Measurements from ENCODE around the gene ERAS.

DNA sequence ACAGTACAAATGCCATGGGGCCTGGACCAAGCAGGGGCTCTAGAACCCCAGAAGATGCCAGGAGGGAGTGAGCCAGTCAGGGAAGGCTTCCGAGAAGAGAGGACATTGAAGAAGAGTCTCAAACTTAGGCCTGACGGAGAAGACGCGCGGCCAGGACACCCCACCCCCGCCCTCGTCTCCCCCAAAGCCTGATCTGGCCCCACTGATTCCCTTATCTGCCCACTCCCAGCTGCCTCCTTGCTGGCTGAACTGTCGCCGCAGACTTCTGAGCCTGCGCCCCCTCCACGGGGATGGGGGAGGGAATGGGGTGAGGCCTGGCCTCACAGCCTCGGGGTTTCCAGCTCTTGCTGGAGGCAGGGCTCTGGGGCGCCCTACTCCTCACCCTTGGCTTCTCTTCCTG, 43.5 kb upstream of the ERAS start:
- TF ChIP-seq, protein P1, sequence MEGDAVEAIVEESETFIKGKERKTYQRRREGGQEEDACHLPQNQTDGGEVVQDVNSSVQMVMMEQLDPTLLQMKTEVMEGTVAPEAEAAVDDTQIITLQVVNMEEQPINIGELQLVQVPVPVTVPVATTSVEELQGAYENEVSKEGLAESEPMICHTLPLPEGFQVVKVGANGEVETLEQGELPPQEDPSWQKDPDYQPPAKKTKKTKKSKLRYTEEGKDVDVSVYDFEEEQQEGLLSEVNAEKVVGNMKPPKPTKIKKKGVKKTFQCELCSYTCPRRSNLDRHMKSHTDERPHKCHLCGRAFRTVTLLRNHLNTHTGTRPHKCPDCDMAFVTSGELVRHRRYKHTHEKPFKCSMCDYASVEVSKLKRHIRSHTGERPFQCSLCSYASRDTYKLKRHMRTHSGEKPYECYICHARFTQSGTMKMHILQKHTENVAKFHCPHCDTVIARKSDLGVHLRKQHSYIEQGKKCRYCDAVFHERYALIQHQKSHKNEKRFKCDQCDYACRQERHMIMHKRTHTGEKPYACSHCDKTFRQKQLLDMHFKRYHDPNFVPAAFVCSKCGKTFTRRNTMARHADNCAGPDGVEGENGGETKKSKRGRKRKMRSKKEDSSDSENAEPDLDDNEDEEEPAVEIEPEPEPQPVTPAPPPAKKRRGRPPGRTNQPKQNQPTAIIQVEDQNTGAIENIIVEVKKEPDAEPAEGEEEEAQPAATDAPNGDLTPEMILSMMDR (IDR thresholded peaks at IDR 0.05) = no peak
- TF ChIP-seq EP300 (IDR thresholded peaks at IDR 0.05) (no peak), POLR2A (IDR thresholded peaks at IDR 0.05) (no peak)
